Brain pericyte (primary cell): ENCODE results near the gene RAD51B.
A peak's percentile ranks its signal among the peaks of the same experiment; 100 is the strongest.

ENCODE experiments used
- DNase-seq: peaks from one replicate; pipeline ENCODE4 v3.0.0-alpha.2; 2012; ENCODE audit warnings: low read depth, low spot score

Gene RAD51B

GRCh38 chr14:68522510-68523325 is 703.1 kb downstream of the RAD51B start:
- DNase-seq, result no peak

GRCh38 chr14:68523326-68523610 is 703.7 kb downstream of the RAD51B start:
- no peak for DNase-seq

DNA sequence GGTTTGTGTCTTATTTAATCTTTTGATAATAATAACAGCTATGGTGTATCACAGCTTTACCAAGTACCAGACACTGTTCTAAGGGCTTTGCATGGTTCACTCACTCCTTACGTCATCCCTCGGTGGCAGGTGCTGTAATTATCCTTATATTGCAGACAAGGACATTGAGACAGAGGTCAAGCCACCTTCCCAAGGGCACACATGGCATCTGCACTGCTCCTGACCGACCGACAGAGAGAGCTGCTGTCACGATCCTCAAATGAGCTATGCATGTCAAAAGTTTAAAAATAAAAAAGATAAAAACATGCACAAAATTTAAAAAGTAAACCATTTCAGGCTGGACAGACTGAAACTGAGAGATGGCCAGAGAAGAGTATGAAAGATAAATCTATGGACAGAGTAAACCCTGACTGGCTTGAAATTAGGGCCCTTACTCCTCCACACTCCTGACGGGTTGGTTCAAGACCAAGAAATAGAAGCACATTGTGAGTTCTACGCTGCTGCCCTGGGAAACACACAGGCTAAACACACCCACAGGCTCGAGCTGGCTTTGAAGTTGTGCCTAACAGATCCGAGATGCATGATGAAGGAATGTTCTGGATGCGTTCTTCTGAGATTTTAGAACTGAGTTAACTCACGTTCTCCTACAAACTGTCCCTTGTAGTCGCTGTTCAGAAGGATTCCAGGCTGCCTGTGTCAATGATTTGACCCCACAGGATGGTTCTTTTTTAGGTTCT is 704.6 kb downstream of the RAD51B start:
- no peak for DNase-seq

- no peak for DNase-seq
These were observed 705.9 kb downstream of the RAD51B start for GRCh38 chr14:68525516-68525915.

DNA sequence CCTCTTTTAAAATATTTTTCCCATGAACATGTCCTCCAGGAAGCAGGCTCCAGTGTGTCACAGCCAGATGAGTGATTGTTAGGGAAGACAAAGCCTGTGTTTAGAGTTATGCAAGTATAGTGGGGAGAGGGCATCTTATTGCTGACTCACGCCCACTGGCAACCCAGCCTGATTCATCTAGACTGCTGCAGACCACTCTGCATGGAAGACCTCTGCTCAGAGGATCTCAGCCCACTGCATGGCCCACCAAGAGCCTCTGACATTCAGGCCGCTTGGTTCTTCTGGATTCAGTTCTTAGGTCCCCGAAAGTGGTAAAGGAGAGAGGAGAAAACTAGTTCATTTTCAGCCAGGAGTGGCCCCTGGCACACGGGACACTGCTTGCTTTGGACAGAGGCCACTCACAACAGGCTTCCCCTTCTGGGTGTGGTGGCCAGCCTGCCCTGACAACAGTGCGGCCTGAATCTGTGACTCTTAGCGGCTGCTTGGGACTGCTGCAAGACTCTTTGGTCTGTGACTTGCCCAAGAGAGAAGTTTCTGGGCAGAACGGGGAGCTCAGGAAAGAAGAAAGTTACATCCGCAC is 707.0 kb downstream of the RAD51B start:
- no peak for DNase-seq

GRCh38 chr14:68527329-68527851 is 707.8 kb downstream of the RAD51B start:
- no peak for DNase-seq

DNA sequence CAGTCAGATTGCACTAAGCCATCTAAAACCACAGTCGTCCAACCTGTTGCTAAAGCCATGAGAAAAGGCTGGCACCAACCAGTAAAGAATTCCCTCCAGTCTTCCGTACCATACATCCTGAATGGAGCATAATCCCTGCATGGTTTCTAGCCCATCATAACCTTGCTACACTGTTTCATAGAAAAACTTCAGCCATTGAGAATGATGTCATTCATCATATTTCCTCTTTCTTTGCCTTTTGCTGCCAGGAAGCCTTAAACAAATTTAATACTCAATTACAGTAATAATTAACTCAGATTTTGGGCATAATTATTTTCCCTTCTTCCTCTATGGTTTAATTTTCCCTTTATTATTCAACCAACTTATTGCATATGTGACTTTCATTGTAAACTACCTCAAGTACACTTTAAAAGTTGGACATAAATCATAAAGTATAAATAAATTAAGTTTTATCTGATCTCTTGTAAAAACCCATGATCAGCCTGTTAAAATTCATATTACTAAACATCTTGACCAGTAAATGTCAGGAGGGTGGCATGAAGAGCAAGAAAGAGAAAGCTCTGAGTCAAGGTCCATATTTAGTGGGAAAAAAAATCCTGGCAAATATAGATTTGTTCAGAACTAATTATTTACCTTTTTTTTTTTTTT is 708.6 kb downstream of the RAD51B start:
- DNase-seq, result no peak

DNA sequence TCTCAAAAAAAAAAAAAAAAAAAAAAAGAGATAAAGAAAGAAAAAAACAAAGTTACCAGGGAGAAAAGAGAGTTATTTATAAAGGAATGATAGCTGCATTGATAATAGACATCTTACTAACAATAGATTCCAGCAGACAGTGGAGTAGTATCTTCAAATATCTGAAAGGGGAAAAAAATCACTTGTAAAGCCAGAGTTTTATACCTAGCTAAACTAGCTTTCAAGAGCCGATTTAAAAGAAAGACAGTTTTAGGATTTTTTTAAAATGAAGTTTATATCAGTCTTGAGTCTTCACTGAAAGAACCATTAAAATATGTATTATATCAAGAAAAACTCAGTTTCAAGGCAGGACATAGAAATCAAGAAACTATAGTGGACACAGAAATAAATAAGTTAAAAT is 710.9 kb downstream of the RAD51B start:
- DNase-seq, result no peak

- no peak for DNase-seq
These were observed 712.9 kb downstream of the RAD51B start for GRCh38 chr14:68532496-68532895.

GRCh38 chr14:68534276-68534675 is 714.7 kb downstream of the RAD51B start:
- DNase-seq, result no peak

DNA sequence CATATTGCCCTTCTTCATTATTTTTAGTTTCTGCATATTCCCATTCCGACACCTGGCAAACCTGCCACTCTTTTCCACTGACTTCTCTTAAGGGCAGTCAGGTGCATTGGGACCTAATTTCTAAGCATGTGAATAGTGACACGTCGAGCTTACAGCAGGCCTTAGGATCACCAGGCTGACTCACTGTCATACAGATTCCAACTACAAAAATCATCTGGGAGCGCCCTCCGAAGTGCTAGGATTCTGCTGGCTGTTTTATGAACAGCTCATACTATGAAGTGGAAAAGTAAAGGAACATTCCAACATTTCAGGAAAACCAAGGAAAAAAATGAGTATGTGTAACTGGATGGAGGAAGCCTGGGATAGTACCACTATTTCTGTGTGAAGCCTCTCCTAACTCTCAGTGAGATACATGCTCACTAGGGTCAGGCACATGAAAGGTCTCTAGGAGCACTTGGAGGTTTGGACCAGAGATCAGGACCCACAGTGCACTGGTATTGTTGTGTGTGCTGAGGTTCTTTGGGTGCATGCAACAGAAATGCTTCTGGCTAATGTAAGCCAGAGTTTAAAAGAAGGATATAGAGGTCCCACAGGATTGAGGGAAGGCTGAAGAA is 715.9 kb downstream of the RAD51B start:
- no peak for DNase-seq

GRCh38 chr14:68536018-68536410 is 716.4 kb downstream of the RAD51B start:
- DNase-seq, result no peak

DNA sequence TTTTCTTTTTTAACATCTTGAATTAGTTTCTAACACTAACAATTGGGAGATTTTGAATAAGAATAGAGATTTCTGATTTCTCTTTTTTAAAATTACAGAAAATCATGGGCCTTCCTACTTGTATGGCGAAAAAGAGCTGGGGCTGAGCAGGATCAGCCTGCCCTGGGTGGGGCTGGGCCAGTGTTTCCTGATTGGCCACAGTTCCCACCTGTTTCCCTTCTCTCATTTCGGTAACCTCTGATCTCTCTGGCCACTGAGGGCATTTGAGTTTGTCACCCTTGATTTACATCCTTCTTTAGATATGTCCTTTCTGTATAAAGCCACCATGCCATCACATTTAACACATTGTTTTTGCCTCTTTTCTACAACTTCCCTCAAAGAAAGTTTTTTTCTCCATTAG is 719.1 kb downstream of the RAD51B start:
- DNase-seq, result no peak

DNA sequence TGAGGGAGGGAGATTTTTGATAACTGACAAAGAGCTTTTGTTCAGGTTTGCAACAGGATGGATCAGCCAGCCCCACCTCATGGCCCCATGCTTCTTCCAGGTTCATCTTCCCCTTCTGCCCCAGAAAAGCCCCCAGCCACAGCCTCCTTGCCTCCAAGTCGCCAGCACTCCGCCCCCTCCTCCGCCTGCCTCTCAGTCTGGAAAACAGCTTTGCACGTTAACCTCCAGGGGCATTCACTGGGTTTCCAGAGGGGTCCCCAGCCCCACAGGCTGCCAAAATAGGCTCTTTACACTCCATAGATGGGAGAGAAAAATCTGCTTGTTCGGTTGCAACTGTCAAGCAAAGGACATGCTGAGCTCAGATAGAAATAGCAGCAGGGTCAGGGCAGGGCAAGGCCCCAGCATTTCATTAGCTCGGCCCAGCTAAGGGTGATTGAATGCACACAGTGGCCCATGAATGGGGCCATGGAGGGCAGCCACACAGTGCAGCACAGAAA is 719.7 kb downstream of the RAD51B start:
- no peak for DNase-seq

DNA sequence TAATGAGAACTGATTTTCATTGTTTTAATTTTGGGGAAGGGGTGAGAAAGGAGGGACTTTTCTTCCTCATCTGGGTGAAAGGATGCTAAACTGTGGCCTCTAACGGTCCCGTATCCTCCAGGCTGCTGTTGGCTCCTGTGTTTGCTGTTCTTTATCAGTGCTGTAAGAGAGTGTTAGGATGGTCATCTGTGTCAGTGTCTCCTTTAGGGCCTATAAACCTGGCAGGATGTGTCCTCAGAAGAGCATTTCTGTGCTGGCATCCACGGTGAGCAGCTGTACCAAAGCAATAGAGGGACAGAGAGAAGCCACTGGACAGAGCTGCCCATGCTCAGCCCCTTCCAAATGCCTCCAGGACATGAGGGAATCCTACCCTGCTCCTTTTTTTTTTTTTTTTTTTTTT is 720.2 kb downstream of the RAD51B start:
- no peak for DNase-seq

- no peak for DNase-seq
These were observed 721.8 kb downstream of the RAD51B start for GRCh38 chr14:68541178-68541896.

- no peak for DNase-seq
These were observed 722.8 kb downstream of the RAD51B start for GRCh38 chr14:68542346-68542745.

GRCh38 chr14:68543516-68543915 is 723.9 kb downstream of the RAD51B start:
- DNase-seq, result no peak

- peak; percentile 70 for DNase-seq
These were observed 724.7 kb downstream of the RAD51B start for GRCh38 chr14:68544081-68544892.

DNA sequence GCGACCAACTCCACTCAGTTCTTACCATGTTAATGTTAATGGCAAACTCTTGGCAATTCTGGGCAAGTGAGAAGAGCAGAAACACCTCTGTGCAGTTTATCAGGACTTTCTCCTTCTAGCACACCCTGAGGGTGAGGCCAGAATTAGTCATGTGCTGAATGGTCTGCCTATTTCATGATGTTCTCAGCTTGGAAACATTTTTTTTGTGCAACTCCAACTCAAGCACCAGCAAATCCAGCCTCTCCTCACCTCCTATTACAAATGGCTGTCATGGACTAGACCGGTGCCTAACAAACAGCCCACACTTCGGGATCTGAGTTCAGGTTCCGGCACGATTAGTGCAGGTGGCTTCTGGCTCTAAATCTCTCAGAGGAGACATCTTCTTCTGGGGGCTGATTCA is 727.3 kb downstream of the RAD51B start:
- DNase-seq, result no peak
